ENCODE results near the gene DLX6.

GRCh38 chr7:97007583-97007861, 2.2 kb downstream of the DLX6 start:
- no peak for TF ChIP-seq CTCF (conservative IDR thresholded peaks at IDR 0.05; ENCODE audit: low read depth, low read length)
- no peak for TF ChIP-seq EZH2 (IDR thresholded peaks at IDR 0.05; ENCODE audit: borderline replicate concordance, low read depth, low read length, poor library complexity, severe bottlenecking)
